ENCODE data around the gene GADD45A. TPM values are rescaled to one million over a fixed set of nuclear protein-coding genes. Genes with fewer than 3 reads are reported as not detected.

GADD45A gene
- total RNA-seq, 1 experiment from 2014 or later = 58.6 TPM

DNA sequence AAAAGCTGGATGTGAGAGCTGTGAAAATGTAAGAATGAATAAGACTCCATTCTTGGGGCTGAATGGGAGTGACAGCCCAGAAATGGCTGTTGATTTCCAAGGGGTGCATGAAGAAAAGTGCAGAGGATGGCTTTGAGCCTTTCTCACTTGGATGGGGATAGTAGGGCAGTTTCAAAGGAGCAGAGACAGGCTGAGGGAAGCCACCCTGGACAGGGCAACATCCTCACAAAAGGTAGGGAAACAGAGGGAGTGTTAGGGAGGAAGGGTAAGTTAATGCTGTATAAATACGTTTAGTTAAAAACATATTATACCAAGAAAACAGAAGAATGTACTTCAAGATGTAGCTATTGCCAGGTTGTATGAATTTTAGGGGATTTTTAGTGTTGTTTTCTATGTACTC is 38.1 kb downstream of the GADD45A start:
- Mint-ChIP-seq H3K27ac (ENCODE audit: unreplicated experiment) (no peak overlapping the region), H3K4me1 (ENCODE audit: low read depth, unreplicated experiment) (peaks cover 9% of the 10 kb centered on the region), H3K9me3 (ENCODE audit: unreplicated experiment) (no peaks in the 10 kb centered on the region), H3K36me3 (ENCODE audit: insufficient read depth, unreplicated experiment) (no peaks in the 10 kb centered on the region), H3K4me3 (ENCODE audit: unreplicated experiment) (no peak overlapping the region), H3K27me3 (ENCODE audit: insufficient read depth, unreplicated experiment) (no peaks in the 10 kb centered on the region)
- intact Hi-C loops (cut with micrococcal nuclease; ENCODE audit: unreplicated experiment) = no loop called here
- CTCF ChIA-PET = no interaction called here
- Histone ChIP-seq H3K27me3 (replicated peaks; ENCODE audit: control insufficient read depth, insufficient read depth, low read length) (no peaks in the 10 kb centered on the region), H3K36me3 (ENCODE audit: control insufficient read depth, insufficient read depth, low read length) (no peaks in the 10 kb centered on the region), H3K4me1 (peaks cover 13% of the 10 kb centered on the region; the same call in 1 of the 2 replicates), H3K4me3 (ENCODE audit: low read depth, low read length) (no peak overlapping the region), H3K9me3 (no peaks in the 10 kb centered on the region)
- POLR2A ChIA-PET = no interaction called here
- no TSS peak for BruUV-seq (replicated peaks)
- TF ChIP-seq, protein P1, sequence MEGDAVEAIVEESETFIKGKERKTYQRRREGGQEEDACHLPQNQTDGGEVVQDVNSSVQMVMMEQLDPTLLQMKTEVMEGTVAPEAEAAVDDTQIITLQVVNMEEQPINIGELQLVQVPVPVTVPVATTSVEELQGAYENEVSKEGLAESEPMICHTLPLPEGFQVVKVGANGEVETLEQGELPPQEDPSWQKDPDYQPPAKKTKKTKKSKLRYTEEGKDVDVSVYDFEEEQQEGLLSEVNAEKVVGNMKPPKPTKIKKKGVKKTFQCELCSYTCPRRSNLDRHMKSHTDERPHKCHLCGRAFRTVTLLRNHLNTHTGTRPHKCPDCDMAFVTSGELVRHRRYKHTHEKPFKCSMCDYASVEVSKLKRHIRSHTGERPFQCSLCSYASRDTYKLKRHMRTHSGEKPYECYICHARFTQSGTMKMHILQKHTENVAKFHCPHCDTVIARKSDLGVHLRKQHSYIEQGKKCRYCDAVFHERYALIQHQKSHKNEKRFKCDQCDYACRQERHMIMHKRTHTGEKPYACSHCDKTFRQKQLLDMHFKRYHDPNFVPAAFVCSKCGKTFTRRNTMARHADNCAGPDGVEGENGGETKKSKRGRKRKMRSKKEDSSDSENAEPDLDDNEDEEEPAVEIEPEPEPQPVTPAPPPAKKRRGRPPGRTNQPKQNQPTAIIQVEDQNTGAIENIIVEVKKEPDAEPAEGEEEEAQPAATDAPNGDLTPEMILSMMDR (IDR thresholded peaks at IDR 0.05; ENCODE audit: insufficient read depth in 1 of 2, low read depth in 1 of 2, low read length in 1 of 2, severe bottlenecking in 1 of 2, unreplicated experiment in 1 of 2) = no peak
- no peak for DNase-seq

DNA sequence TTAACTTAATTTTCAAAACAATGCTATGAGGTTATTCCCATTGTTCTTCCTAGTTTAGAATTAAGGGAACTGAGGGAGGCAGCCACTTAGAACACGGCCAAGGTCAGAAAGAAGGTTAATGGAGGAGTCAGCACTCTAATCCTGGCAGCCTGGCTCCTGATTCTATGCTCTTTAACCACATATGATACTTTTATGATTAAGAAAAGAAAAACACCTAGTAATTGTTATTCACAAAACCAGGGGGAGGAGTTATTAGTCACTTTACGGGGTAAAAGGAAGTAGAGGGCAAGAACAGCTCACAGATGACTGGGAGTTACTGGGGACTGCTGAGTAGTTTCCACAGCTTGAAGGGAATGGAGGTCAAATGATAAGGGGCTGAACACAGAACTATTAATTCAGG is 38.6 kb downstream of the GADD45A start:
- CTCF ChIA-PET = no interaction called here
- H3K9me3 ChIP-seq = no peaks in the 10 kb centered on the region
- intact Hi-C loops (cut with micrococcal nuclease; ENCODE audit: unreplicated experiment) = no loop called here
- H3K4me3 ChIP-seq (ENCODE audit: low read depth, low read length) = no peak overlapping the region
- Mint-ChIP-seq H3K9me3 (ENCODE audit: unreplicated experiment) (no peaks in the 10 kb centered on the region), H3K27me3 (ENCODE audit: insufficient read depth, unreplicated experiment) (no peaks in the 10 kb centered on the region), H3K27ac (ENCODE audit: unreplicated experiment) (no peak overlapping the region), H3K4me3 (ENCODE audit: unreplicated experiment) (no peak overlapping the region), H3K36me3 (ENCODE audit: insufficient read depth, unreplicated experiment) (no peaks in the 10 kb centered on the region), H3K4me1 (ENCODE audit: low read depth, unreplicated experiment) (peaks cover 7% of the 10 kb centered on the region)
- TF ChIP-seq, protein P1 (IDR thresholded peaks at IDR 0.05; ENCODE audit: insufficient read depth in 1 of 2, low read depth in 1 of 2, low read length in 1 of 2, severe bottlenecking in 1 of 2, unreplicated experiment in 1 of 2) = no peak
- no peak for DNase-seq
- POLR2A ChIA-PET = no interaction called here
- peaks cover 13% of the 10 kb centered on the region; the same call in 1 of the 2 replicates for H3K4me1 ChIP-seq
- H3K36me3 ChIP-seq (ENCODE audit: control insufficient read depth, insufficient read depth, low read length) = no peaks in the 10 kb centered on the region
- no peaks in the 10 kb centered on the region for H3K27me3 ChIP-seq (replicated peaks; ENCODE audit: control insufficient read depth, insufficient read depth, low read length)
- BruUV-seq (replicated peaks) = no TSS peak

DNA sequence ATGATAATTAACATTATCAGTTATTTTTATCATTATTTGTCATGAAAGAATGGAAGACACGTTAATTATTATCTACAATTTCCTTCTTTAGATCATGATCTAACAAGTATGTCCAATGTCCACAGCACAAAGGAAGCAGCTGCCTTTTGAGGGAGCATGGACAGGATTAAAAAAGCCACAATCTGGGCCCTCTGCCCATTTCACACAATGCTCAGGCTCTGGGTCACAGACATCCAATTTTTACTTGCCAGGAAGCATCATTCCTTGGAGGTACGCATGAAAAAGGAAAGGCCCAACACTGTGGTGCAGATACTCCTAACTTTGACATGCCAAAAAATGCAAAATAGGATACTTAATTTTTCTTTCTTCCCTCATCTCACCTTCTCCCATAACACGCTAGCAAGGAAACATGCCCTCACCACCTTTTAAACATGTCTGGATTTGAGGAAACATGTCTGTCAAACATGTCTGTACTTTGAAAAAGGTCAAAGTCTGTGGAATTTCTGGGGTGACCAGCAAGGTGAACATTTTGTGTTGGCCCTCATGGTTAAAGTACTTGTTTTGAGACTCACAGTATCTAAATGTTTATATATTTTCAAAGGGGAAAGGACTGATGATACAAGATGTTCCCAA is 40.0 kb downstream of the GADD45A start:
- Histone ChIP-seq H3K9me3 (no peaks in the 10 kb centered on the region), H3K4me1 (peaks cover 13% of the 10 kb centered on the region; the same call in 1 of the 2 replicates), H3K4me3 (ENCODE audit: low read depth, low read length) (no peak overlapping the region), H3K36me3 (ENCODE audit: control insufficient read depth, insufficient read depth, low read length) (no peaks in the 10 kb centered on the region), H3K27me3 (replicated peaks; ENCODE audit: control insufficient read depth, insufficient read depth, low read length) (no peaks in the 10 kb centered on the region)
- ChIA-PET POLR2A (no interaction called here), CTCF (no interaction called here)
- H3K27ac Mint-ChIP-seq (ENCODE audit: unreplicated experiment) = no peak overlapping the region
- H3K36me3 Mint-ChIP-seq (ENCODE audit: insufficient read depth, unreplicated experiment) = no peaks in the 10 kb centered on the region
- H3K9me3 Mint-ChIP-seq (ENCODE audit: unreplicated experiment) = no peaks in the 10 kb centered on the region
- TF ChIP-seq, protein P1 (IDR thresholded peaks at IDR 0.05; ENCODE audit: insufficient read depth in 1 of 2, low read depth in 1 of 2, low read length in 1 of 2, severe bottlenecking in 1 of 2, unreplicated experiment in 1 of 2) = no peak
- intact Hi-C loops (cut with micrococcal nuclease; ENCODE audit: unreplicated experiment) = no loop called here
- no TSS peak for BruUV-seq (replicated peaks)
- H3K4me1 Mint-ChIP-seq (ENCODE audit: low read depth, unreplicated experiment) = peaks cover 7% of the 10 kb centered on the region
- no peak for DNase-seq
- no peaks in the 10 kb centered on the region for H3K27me3 Mint-ChIP-seq (ENCODE audit: insufficient read depth, unreplicated experiment)
- no peak overlapping the region for H3K4me3 Mint-ChIP-seq (ENCODE audit: unreplicated experiment)

All from Caco-2 (cell line).